GM19463 (cell line): Measurements from ENCODE around the gene FLNB.
"Not testable (repeated sequence)": the region's sequence is repeated elsewhere in the genome, so short reads cannot be mapped to it uniquely, and the experiment has no call there.

Experiments
- ATAC-seq: cut with Tn5 transposase; IDR thresholded peaks from one replicate; pipeline ENCODE4 v1.9.1; 2021; ENCODE audit warnings: mild to moderate bottlenecking, moderate library complexity; ENCODE audit not compliant: unreplicated experiment

FLNB gene

GRCh38 chr3:57978316-57978715 is 29.9 kb upstream of the FLNB start:
- ATAC-seq = no peak

GRCh38 chr3:57980416-57980815 is 27.8 kb upstream of the FLNB start:
- ATAC-seq = no peak

- no peak for ATAC-seq
Observed at GRCh38 chr3:57981483-57982087, 26.6 kb upstream of the FLNB start.

- ATAC-seq = no peak
Observed at GRCh38 chr3:57982561-57983243, 25.5 kb upstream of the FLNB start.

GRCh38 chr3:57983734-57984518 is 24.3 kb upstream of the FLNB start:
- peak; percentile 98 for ATAC-seq

- no peak for ATAC-seq
Observed at GRCh38 chr3:57985176-57985983, 22.8 kb upstream of the FLNB start.

GRCh38 chr3:57985984-57986246 is 22.3 kb upstream of the FLNB start:
- no peak for ATAC-seq

- no peak for ATAC-seq
Observed at GRCh38 chr3:57986261-57986660, 22.0 kb upstream of the FLNB start.

- ATAC-seq = not testable (repeated sequence)
Observed at GRCh38 chr3:57989198-57989597, 19.0 kb upstream of the FLNB start.

GRCh38 chr3:57989646-57990045 is 18.6 kb upstream of the FLNB start:
- ATAC-seq = no peak

- ATAC-seq = no peak
Observed at GRCh38 chr3:57992452-57993213, 15.6 kb upstream of the FLNB start.

GRCh38 chr3:57998366-57999283 is 9.6 kb upstream of the FLNB start:
- ATAC-seq = peak; percentile 53

GRCh38 chr3:57999417-58000115 is 8.7 kb upstream of the FLNB start:
- ATAC-seq = no peak

- ATAC-seq = no peak
Observed at GRCh38 chr3:58000306-58001085, 7.7 kb upstream of the FLNB start.

GRCh38 chr3:58001086-58001467 is 7.1 kb upstream of the FLNB start:
- ATAC-seq = no peak

GRCh38 chr3:58001979-58002378 is 6.2 kb upstream of the FLNB start:
- no peak for ATAC-seq

- no peak for ATAC-seq
Observed at GRCh38 chr3:58003093-58003492, 5.1 kb upstream of the FLNB start.

GRCh38 chr3:58004973-58005372 is 3.2 kb upstream of the FLNB start:
- no peak for ATAC-seq
